GM15510 (cell line): ENCODE measurements around the gene CLEC16A.

Experiments used
- POLR2A ChIP-seq: IDR thresholded peaks from 3 replicates; pipeline ENCODE4 v1.6.1; 2011; ENCODE audit warnings: borderline replicate concordance; ENCODE audit not compliant: insufficient read length; ENCODE audit errors: extremely low read depth

The CLEC16A gene

DNA sequence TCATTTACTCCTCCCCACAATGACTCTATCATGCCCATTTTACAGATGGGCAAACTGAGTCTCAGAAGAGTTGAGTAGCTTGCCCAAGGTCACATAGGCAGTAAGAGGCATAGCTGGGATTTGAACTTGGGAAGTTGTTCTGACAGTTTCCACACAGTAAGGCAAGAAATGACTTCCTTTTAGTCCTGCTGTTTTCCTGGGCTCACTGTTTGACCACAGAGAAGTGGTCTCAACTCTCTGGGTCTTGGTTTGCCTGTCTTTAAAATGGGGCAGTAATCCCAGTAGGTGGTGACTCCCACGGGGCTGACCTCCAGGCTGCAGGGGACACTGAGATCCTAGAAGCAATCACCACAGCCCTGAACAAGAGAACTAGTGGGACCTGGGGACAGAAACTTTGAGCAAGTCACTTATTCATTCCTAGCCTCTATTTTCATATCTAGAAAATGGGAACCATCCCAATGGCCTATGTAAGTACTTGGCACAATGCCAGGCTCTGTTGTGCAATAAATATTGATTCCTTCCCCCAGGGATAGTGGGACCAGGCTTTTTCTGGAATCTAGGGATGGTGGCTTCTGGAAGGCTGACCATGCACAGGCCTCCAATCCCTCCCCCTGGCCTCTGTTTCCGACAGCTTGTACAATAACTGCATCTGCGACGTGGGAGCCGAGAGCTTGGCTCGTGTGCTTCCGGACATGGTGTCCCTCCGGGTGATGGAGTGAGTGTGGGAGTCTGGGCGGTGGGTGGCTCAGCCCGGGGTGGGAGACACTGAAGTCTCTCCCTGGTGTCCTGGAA lies 22.6 kb upstream of the CLEC16A start:
- TF ChIP-seq POLR2A: no peak

- TF ChIP-seq POLR2A: no peak
Observed at GRCh38 chr16:10922328-10923145, 21.8 kb upstream of the CLEC16A start.

DNA sequence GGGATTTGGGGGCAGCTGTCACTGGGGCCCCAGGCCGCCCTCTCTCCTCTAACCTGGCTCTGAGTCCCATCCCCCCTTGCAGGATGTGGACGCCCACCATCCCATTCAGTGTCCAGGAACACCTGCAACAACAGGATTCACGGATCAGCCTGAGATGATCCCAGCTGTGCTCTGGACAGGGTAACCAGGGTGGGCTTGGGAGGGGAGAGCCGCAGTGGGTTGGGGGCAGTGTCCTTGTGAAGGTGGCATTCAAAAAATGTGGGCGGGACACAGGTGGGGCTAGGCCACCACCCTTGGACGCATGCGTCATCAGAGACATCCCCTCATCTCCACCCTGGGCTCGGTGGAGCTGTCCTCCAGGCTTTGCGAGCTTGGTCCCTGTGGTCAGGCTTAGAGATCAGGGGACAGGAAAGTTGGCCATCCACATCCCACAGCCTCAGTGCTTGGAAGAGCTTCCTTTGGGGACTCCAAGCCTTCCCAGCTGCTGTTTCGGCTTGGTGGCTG lies 21.2 kb upstream of the CLEC16A start:
- peak; percentile 16 for TF ChIP-seq POLR2A

DNA sequence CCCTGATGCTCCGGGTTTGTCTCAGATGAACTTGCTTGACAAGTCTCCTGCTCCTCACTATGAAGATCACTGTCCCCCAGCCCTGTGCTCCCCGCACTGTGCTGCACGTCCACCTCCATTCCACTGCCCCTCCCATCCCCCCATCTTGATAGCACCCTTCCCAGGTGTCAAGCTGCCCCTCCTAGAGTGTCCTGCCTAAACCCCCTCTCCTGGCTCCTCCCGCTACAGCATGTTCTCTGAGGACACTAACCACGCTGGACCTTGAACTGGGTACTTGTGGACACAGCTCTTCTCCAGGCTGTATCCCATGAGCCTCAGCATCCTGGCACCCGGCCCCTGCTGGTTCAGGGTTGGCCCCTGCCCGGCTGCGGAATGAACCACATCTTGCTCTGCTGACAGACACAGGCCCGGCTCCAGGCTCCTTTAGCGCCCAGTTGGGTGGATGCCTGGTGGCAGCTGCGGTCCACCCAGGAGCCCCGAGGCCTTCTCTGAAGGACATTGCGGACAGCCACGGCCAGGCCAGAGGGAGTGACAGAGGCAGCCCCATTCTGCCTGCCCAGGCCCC lies 20.6 kb upstream of the CLEC16A start:
- no peak for TF ChIP-seq POLR2A

GRCh38 chr16:10926094-10926493 lies 18.3 kb upstream of the CLEC16A start:
- TF ChIP-seq POLR2A: no peak

- no peak for TF ChIP-seq POLR2A
Observed at GRCh38 chr16:10926867-10927266, 17.5 kb upstream of the CLEC16A start.

DNA sequence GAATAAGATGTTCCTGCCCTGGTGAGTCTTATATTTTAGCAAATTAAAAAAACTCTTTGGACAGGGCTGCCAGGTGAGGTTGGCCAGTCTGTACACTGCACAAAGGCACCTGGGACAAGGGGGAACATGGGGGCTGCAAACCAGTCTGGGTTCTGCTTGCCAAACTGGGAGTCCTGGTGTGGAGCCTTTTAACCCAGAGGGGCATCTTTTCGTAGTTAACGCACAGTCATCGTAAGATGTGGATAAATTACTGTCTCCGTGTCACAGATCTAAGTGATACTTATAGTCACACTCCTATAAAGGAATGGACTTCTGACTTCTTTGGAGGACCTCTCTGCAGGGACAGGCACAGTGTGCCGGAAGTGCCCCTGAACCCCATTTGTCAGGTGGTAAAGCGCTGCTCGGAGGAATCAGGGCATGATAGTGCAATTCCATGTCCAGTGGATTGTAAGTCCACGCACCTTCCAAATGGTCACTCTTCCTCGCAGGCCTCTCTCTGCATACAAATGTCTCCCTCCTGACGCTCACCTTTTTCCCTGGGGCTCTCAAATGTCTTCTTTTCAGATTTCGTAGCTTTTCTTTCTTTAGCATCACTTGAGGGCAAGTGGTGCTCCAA lies 16.8 kb upstream of the CLEC16A start:
- TF ChIP-seq POLR2A: peak; percentile 47

DNA sequence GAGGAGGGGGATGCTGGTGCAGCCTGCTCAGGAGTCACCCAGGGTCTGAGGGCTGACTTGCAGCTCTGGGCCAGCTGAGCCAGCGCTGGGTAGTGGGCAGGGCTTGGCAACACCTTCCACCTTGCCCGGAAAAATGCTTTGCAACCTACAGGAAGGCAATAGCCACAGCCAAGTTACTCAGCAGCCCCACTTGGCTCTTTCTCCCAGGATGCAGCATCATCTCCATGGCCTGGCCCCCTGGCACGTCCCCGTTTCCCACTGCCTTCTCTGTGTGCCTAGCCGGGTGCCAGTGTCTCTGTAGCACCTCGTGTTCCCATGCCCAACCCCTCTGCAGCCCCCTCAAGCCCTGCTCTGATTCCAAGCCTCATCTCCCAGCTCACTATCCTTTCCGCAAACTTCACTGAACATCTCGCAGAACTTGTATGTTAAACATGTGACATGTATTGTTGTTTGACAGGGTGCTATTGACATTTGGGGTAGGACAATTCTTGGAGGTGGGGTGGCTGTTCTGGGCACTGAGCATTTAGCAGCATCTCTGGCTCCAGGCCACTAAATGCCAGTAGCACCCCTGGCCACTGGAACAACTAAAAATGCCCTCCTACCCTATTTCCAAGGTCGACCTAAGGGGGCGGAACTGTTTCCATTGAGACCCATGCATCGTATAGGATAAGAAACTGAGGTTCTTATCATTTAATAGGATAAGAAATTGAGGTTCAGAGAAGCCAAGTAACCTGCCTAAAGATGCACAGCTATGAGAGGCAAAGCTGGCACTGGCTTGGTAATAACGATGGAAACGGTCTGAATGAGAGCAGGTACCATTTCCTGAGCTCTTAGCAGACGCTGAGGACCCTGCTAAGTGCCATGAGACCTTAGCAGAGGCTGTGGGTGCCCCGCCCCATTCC lies 14.3 kb upstream of the CLEC16A start:
- peak; percentile 39 for TF ChIP-seq POLR2A

DNA sequence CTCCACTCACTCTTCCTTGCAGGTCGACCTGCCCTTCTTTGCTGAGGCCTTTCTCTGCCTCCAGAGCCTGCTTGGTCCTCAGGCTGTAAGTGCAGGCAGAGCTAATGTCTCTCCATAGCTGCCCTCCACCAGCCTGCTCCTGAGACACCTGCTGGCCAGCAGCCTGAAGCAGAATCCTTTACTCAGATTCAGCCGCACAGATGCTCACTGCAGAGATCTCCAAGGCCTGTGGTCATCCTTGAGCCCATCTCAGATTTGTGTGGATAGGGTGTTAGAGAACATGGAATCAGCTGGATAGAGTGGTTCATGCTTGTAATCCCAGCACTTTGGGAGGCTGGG lies 13.6 kb upstream of the CLEC16A start:
- no peak for TF ChIP-seq POLR2A

DNA sequence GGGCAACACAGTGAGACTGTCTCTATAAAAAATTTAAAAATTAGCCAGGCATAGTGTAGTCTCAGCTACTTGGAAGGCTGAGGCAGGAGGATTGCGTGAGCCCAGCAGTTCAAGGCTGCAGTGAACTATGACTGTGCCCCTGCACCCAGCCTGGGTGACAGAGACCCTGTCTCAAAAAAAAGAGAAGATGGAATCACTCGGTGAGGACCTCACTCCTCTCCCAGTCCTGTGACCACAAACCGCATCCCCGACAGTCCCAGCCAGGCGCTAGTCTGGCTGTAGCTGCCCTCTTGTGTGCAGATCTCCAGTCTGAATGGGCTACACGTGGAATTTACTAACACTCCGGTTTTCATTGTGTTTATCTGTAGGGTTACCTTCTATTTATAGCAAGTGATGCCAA lies 13.2 kb upstream of the CLEC16A start:
- TF ChIP-seq POLR2A: no peak

DNA sequence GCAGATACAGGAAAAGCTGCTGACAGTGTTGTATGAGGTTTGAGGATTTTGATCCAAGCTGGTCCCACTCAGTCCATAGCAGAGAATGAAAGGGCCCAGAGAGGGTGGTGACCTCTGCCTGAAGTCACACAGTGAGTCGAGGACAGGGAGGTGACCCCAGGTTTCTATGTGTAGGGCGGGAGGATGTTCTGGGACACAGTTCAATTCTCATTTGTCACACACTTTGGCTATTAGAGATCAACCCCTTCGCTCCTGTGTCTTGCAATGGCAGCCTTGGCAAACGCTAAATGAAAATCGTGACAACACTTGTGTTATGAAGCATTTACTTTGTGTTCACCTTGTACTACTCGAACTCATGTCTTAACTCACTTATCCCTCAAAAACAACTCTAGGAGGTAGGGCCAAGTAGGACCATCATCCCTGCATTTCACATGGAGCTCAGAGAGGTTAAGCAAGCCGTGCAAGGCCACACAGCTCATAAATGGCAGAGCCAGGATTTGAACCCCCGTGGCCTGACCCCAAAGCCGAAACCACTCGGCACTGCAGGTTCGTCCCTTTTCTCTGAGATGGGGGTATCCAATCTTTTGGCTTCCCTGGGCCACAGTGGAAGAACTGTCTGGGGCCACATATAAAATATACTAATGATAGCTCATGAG lies 12.3 kb upstream of the CLEC16A start:
- TF ChIP-seq POLR2A: no peak

DNA sequence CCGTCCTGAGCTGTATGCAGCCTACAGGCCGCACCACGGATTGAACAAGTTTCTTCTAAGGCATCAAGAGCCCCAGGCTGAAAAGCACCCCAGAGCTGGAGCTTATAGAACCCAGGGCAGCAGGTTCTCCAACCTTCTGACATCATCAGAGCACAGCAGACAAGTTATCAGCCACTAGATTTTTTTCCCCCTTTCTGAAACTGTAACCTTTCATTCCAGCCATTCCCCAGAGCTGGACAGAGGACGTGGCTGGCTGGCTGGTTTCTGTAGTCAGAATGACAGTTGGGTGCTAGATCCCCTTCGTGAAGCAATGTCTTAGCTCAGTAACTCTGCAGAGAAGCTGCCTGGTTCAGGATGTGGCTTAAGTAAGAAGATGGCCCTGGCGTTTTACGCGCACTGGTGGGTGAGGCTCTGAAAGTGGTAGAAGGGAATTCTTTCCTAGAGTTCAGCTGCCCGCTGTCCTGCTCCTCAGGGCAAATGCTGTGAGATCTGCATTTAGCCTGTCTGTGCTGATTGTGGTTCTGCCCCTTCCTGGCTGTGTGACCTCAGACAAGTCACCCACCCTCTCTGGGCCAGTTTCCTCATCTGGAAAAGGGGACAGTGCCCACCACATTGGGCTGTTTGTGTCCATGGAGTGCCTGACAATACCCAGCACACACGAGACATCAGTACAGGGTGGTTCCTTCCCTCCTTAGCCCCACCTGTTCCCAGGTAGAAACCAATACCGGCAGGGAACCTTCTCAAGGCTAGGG lies 11.2 kb upstream of the CLEC16A start:
- TF ChIP-seq POLR2A: no peak

DNA sequence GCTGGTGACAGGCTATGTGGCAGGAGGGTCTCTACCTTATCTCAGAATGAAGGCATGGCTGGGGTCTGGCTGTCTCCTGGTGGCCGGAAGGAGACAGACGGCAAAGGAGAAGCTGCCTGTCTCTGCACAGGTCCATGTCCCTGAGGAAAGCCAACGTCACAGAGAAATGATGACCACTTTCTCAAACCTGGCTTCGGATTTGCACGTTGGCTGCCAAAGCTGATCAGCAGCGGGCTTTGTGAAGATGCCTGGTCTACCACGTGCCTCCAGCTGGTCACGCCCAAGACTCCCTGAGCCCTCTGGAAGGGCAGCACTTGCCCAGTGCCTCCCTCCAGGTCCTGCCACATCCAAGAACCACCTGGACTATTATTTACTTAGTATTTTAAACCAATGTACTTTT lies 10.5 kb upstream of the CLEC16A start:
- TF ChIP-seq POLR2A: no peak

- TF ChIP-seq POLR2A: no peak
Observed at GRCh38 chr16:10934325-10935107, 9.8 kb upstream of the CLEC16A start.
